ENCODE results near the gene FARS2. TPM values are rescaled to one million over a fixed set of nuclear protein-coding genes. Genes with fewer than 3 reads are reported as not detected.

FARS2 gene
- total RNA-seq, 4 donors from 2014 or later: 10.6 to 24.9 (median 15.2) TPM

- intact Hi-C loops (cut with DNase I): no loop called here
- Histone ChIP-seq H3K36me3 (no peaks in the 10 kb centered on the region), H3K27me3 (no peaks in the 10 kb centered on the region), H3K4me3 (peak overlapping the region in 2 of 4 donors; percentile 2), H3K9me3 (no peaks in the 10 kb centered on the region), H3K4me1 (peaks cover 26 to 53% (median 43%) of the 10 kb centered on the region in 4 donors), H3K27ac (replicated peaks in 1 of 4) (peak overlapping the region; percentile 59 to 67 (median 63))
- DNase-seq (ENCODE audit: extremely low spot score): no peak
- WGBS: 41% methylated on average over 5 of the region's 9 CpGs
- no peak for TF ChIP-seq POLR2A (IDR thresholded peaks at IDR 0.05; ENCODE audit: low read depth)
- no peak for TF ChIP-seq CTCF (IDR thresholded peaks at IDR 0.05)
- peak; percentile 30 to 75 for TF ChIP-seq POLR2AphosphoS5 (IDR thresholded peaks at IDR 0.05)
- TF ChIP-seq EP300 (IDR thresholded peaks at IDR 0.05): no peak
Observed at GRCh38 chr6:5764401-5764955, 503.2 kb downstream of the FARS2 start.

GRCh38 chr6:5765141-5765760 is 503.9 kb downstream of the FARS2 start:
- no peaks in the 10 kb centered on the region for H3K36me3 ChIP-seq
- peak overlapping the region in 1 of 4 donors; percentile 2 for H3K4me3 ChIP-seq
- peak overlapping the region; percentile 59 to 67 (median 63) for H3K27ac ChIP-seq (replicated peaks in 1 of 4)
- no peak for TF ChIP-seq POLR2A (IDR thresholded peaks at IDR 0.05; ENCODE audit: low read depth)
- TF ChIP-seq CTCF (IDR thresholded peaks at IDR 0.05): no peak
- TF ChIP-seq EP300 (IDR thresholded peaks at IDR 0.05): no peak
- no peak for TF ChIP-seq POLR2AphosphoS5 (IDR thresholded peaks at IDR 0.05)
- no peaks in the 10 kb centered on the region for H3K9me3 ChIP-seq
- intact Hi-C loops (cut with DNase I): no loop called here
- H3K4me1 ChIP-seq: peaks cover 26 to 53% (median 43%) of the 10 kb centered on the region in 4 donors
- WGBS: 87% methylated on average over 14 of the region's 17 CpGs
- DNase-seq (ENCODE audit: extremely low spot score): no peak
- no peaks in the 10 kb centered on the region for H3K27me3 ChIP-seq

GRCh38 chr6:5766260-5766659 is 504.9 kb downstream of the FARS2 start:
- no peak for DNase-seq (ENCODE audit: extremely low spot score)
- Histone ChIP-seq H3K4me3 (no peak overlapping the region), H3K27ac (replicated peaks in 1 of 4) (peak overlapping the region in 1 of 4 donors; percentile 67), H3K9me3 (no peaks in the 10 kb centered on the region), H3K27me3 (no peaks in the 10 kb centered on the region), H3K4me1 (peaks cover 26 to 43% (median 37%) of the 10 kb centered on the region in 4 donors), H3K36me3 (peaks cover 0 to 2% (median 0%) of the 10 kb centered on the region in 4 donors)
- intact Hi-C loops (cut with DNase I): no loop called here
- TF ChIP-seq POLR2A (IDR thresholded peaks at IDR 0.05; ENCODE audit: low read depth) (no peak), CTCF (IDR thresholded peaks at IDR 0.05) (no peak), POLR2AphosphoS5 (IDR thresholded peaks at IDR 0.05) (no peak), EP300 (IDR thresholded peaks at IDR 0.05) (no peak)
- 74% methylated on average over 3 of the region's 3 CpGs for WGBS

GRCh38 chr6:5767471-5767870 is 506.2 kb downstream of the FARS2 start:
- intact Hi-C loops (cut with DNase I): no loop called here
- H3K36me3 ChIP-seq: peaks cover 0 to 14% (median 4%) of the 10 kb centered on the region in 4 donors
- no peak for DNase-seq (ENCODE audit: extremely low spot score)
- no peaks in the 10 kb centered on the region for H3K9me3 ChIP-seq
- peaks cover 18 to 31% (median 26%) of the 10 kb centered on the region in 4 donors for H3K4me1 ChIP-seq
- TF ChIP-seq POLR2A (IDR thresholded peaks at IDR 0.05; ENCODE audit: low read depth): no peak
- no peaks in the 10 kb centered on the region for H3K27me3 ChIP-seq
- H3K4me3 ChIP-seq: no peak overlapping the region
- 97% methylated on average over 2 of the region's 2 CpGs for WGBS
- H3K27ac ChIP-seq (replicated peaks in 1 of 4): no peak overlapping the region

GRCh38 chr6:5771211-5771610 is 509.9 kb downstream of the FARS2 start:
- no peak for DNase-seq (ENCODE audit: extremely low spot score)
- no peaks in the 10 kb centered on the region for H3K4me1 ChIP-seq
- WGBS: 94% methylated on average over 7 of the region's 7 CpGs
- H3K4me3 ChIP-seq: no peak overlapping the region
- no peaks in the 10 kb centered on the region for H3K27me3 ChIP-seq
- peaks cover 0 to 34% (median 4%) of the 10 kb centered on the region in 4 donors for H3K36me3 ChIP-seq
- TF ChIP-seq POLR2A (IDR thresholded peaks at IDR 0.05; ENCODE audit: low read depth) (no peak), EP300 (IDR thresholded peaks at IDR 0.05) (no peak), POLR2AphosphoS5 (IDR thresholded peaks at IDR 0.05) (no peak), CTCF (IDR thresholded peaks at IDR 0.05) (no peak)
- intact Hi-C loops (cut with DNase I): no loop called here
- H3K27ac ChIP-seq (replicated peaks in 1 of 4): no peak overlapping the region
- H3K9me3 ChIP-seq: no peaks in the 10 kb centered on the region
